Adipocyte (in vitro differentiated cells): ENCODE data around the gene RNF6.

Experiments
- DNase-seq: peaks from one replicate; pipeline ENCODE4 v3.0.0-alpha.2; 2015; ENCODE audit warnings: low read depth
- H3K27me3 ChIP-seq: replicated peaks from 2 replicates; pipeline ENCODE4 v1.7.0; 2013; ENCODE audit warnings: mild to moderate bottlenecking, low read length, moderate library complexity; ENCODE audit not compliant: control insufficient read depth, insufficient read depth
- H3K36me3 ChIP-seq: 2 replicates; pipeline ENCODE4 v1.7.0; 2013; ENCODE audit warnings: low read length, mild to moderate bottlenecking, moderate library complexity; ENCODE audit not compliant: control insufficient read depth, insufficient read depth, severe bottlenecking
- H3K4me1 ChIP-seq: 2 replicates; pipeline ENCODE4 v1.7.0; 2013; ENCODE audit warnings: mild to moderate bottlenecking, low read length, moderate library complexity; ENCODE audit not compliant: control insufficient read depth, insufficient read depth
- H3K4me3 ChIP-seq: 2 replicates; pipeline ENCODE4 v1.7.0; 2013; ENCODE audit warnings: mild to moderate bottlenecking, low read length, moderate library complexity
- H3K9ac ChIP-seq: 2 replicates; pipeline ENCODE4 v1.7.0; 2013; ENCODE audit warnings: mild to moderate bottlenecking, low read length, moderate library complexity
- H3K9me3 ChIP-seq: 2 replicates; pipeline ENCODE4 v1.7.0; 2013; ENCODE audit warnings: mild to moderate bottlenecking, low read length, moderate library complexity; ENCODE audit not compliant: control insufficient read depth

Gene RNF6

DNA sequence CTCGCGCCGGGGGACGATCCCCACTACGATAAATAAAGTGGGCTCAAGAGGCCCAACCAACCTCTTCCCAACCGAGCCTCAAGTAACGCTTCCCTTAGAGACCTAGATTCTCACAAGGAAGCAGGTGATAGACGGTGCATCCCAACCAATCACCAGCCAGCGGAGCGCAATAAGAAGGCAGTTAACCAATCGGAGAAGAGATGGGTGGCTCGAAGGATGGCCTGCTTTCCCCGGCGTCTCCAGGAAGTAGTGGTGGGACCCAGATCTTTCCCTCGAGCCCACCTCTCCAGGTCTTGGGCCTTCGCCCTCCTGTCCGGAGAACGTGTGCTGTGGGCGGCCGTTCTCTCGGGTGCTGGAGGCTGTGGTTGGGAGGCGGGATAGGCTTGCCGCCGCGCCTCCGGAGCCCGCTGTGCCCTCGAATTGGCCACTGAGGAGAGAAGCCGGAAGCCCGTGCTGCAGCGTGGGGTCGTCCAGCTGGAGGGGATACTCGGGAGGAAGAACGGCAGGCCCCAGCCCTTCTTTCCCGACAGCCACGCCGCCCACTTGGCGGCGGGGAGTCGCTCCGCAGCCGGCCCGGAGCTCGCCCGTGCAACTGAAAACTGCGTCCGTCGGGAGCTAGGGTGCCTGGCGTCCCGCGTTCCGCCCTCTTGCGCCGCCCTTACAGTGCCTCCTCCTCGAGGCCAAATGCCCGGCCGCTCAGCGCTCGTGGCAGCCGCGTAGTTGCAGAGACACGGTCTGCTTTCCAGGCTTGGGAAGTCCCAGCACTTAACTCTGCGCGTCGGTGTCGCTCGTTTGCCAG is at the start of gene RNF6:
Gene RNF6 (minus strand): TSS at position 594 of the 799 bp plus-strand sequence. CDS start 2,665 bp downstream, outside the sequence.
- DNase-seq, result peak; percentile 99

DNA sequence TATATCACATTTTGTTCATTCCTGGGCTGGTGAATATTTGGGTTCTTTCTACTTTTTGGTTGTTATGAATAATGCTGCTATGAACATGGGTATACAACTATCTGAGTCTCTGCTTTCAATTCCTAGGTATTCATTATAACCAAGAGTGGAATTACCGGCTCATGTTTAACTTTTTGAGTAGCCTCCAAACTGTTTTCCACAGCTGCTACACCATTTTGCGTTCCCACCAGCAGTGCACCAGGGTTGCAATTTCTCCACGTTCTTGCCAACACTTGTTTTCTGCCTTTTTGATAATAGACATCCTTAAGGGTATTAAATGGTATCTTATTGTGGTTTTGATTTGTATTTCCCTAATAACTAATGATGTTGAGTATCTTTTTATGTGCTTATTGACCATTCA is 48.6 kb upstream of the RNF6 start:
- H3K9me3 ChIP-seq, result no peaks in the 10 kb centered on the region
- DNase-seq, result no peak

More for the DNA sequence above, at the start of gene RNF6:
- Histone ChIP-seq H3K9me3 (no peaks in the 10 kb centered on the region), H3K9ac (peak within 1 kb of the TSS; percentile 99), H3K36me3 (peaks cover 33% of the 10 kb centered on the region), H3K4me1 (peaks cover 33% of the 10 kb centered on the region), H3K27me3 (no peaks in the 10 kb centered on the region), H3K4me3 (peak within 1 kb of the TSS; percentile 97)

DNA sequence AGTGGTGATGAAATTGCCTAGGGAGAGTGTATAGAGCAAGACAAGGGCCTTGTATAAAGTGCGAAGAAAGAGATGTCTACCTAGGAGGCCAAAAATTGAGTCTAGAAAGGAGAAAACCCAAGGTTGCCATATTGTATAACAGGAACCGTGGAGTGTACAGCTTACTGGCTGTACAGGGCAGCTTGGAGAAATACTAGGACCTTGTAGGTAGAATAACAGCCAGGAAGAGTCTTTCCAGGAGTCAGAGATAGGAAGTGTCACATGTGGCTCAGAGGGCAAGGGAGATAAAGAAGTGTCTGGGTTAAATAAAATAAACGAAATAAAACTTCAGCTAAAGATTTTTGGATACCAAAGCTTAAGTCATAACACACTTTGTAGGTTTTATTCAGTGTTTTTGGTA is 44.2 kb upstream of the RNF6 start:
- H3K36me3 ChIP-seq, result no peaks in the 10 kb centered on the region
- DNase-seq, result no peak
- no peaks in the 10 kb centered on the region for H3K4me1 ChIP-seq
- H3K27me3 ChIP-seq, result no peaks in the 10 kb centered on the region
- H3K9me3 ChIP-seq, result no peaks in the 10 kb centered on the region
- H3K9ac ChIP-seq, result no peak overlapping the region
- no peak overlapping the region for H3K4me3 ChIP-seq

More for the DNA sequence above, 48.6 kb upstream of the RNF6 start:
- Histone ChIP-seq H3K36me3 (no peaks in the 10 kb centered on the region), H3K27me3 (no peaks in the 10 kb centered on the region), H3K4me1 (no peaks in the 10 kb centered on the region), H3K4me3 (no peak overlapping the region), H3K9ac (no peak overlapping the region)

DNA sequence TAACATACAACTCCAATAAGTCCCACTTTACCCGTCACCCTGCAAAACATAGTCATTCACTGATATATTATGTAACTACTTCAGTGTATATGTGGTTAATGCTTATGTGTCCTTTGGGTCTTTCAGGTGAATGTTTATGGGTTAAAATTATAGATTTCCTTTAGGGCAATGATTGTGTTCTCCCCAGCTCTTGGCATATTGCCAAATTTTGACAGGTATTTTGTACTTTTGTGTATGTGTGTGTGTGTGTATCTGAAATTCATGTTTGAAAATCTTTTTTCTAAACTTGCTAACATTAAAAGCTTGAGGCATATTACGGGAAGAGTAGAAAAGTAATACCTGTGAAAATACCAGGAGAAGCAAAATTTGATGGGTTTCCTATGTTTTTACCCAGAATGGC is 40.0 kb upstream of the RNF6 start:
- Histone ChIP-seq H3K4me1 (no peaks in the 10 kb centered on the region), H3K9ac (no peak overlapping the region), H3K27me3 (no peaks in the 10 kb centered on the region), H3K4me3 (no peak overlapping the region), H3K9me3 (no peaks in the 10 kb centered on the region), H3K36me3 (no peaks in the 10 kb centered on the region)
- DNase-seq, result no peak

DNA sequence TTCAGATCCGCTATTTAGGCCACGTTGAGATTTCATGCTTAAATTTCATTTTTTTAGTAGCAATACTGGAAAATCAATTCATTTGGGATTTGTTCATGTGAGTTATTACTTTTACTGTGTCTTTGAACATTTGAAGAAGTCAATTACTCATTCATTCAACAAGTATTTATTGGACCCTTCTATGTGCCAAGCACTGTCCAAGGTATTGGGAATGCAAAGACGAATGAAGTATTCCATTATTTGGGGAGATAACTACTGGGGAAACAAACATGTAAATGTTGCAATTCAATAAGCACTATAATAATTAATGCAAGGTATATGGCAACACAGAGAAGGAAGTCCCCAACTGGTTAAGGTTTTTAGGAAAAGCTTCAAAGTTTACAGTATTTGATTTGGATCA is 37.5 kb upstream of the RNF6 start:
- DNase-seq, result no peak
- peaks cover 16% of the 10 kb centered on the region for H3K4me1 ChIP-seq
- no peaks in the 10 kb centered on the region for H3K9me3 ChIP-seq
- H3K27me3 ChIP-seq, result no peaks in the 10 kb centered on the region
- no peak overlapping the region for H3K9ac ChIP-seq
- H3K36me3 ChIP-seq, result no peaks in the 10 kb centered on the region
- no peak overlapping the region for H3K4me3 ChIP-seq

DNA sequence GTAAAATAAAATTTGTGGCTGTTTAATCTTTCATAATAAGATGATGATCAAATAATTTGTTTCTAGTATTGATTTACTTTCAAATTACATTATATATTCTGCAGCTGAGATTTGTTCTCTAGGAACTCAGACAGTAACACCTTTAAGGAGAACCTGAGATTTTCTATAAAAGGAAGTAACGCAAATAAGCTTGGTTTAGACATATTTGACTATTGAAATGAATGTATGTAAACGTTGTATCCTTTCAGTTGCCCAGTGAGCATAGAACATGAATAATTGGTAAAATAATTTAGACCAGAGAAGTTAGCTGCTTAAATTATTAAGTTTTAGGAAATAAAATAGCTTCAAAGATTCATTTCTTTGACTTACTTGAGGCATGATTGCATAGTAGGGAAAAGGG is 34.9 kb upstream of the RNF6 start:
- no peak overlapping the region for H3K9ac ChIP-seq
- no peaks in the 10 kb centered on the region for H3K27me3 ChIP-seq
- no peak overlapping the region for H3K4me3 ChIP-seq
- no peaks in the 10 kb centered on the region for H3K9me3 ChIP-seq
- DNase-seq, result no peak
- H3K4me1 ChIP-seq, result peaks cover 16% of the 10 kb centered on the region
- no peaks in the 10 kb centered on the region for H3K36me3 ChIP-seq

DNA sequence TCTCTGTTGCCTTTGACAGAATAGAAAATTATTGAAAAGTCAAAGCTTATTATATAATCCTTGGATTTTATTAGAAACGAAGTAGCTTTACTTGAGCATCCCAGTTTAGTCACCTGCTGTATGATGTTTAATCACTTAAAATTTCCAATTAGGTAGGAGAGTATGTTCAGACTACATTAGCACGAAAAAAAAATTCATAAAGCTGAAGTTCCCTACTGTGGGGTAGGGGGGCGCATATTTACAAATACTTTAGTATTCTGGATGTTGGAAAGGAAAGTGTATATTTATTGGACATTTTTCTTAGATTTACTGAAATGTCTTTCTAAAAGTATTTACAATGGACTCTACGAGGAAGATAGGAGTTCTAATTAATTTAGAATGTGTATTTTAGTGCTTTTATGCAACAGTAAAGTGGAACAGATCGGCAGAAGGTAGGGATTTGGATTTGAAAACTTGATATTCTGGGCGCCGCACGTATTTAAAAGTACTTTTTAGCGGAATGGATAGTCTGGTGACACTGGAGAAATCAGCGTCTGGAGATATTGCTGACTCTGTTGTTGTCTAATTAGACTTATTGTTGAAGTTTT is 33.7 kb upstream of the RNF6 start:
- no peaks in the 10 kb centered on the region for H3K9me3 ChIP-seq
- peak overlapping the region; percentile 95 for H3K9ac ChIP-seq
- H3K4me1 ChIP-seq, result peaks cover 16% of the 10 kb centered on the region
- no peaks in the 10 kb centered on the region for H3K27me3 ChIP-seq
- DNase-seq, result peak; percentile 46
- peak overlapping the region; percentile 93 for H3K4me3 ChIP-seq
- H3K36me3 ChIP-seq, result no peaks in the 10 kb centered on the region

DNA sequence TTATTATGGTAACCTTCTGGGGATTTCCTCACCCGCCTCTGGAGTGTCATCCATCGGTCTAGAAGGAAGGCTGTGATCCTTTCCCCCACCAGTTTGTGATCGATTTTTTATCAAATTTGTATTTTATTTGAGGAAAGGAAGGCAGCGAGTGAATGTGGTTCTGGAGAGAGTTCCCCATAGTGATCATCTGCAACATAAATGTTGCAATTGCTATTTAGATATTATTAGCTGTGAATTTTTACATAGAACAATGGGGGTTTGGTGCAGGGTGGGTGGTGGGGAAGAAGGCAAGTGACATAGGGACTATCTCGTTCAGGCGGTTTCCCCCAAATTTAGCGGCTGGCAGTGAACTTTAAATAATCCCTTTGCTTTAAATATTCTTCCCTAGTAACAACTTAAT is 33.0 kb upstream of the RNF6 start:
- Histone ChIP-seq H3K9me3 (no peaks in the 10 kb centered on the region), H3K9ac (peak overlapping the region; percentile 95), H3K4me1 (peaks cover 16% of the 10 kb centered on the region), H3K36me3 (no peaks in the 10 kb centered on the region), H3K4me3 (peak overlapping the region; percentile 93), H3K27me3 (no peaks in the 10 kb centered on the region)
- DNase-seq, result no peak

DNA sequence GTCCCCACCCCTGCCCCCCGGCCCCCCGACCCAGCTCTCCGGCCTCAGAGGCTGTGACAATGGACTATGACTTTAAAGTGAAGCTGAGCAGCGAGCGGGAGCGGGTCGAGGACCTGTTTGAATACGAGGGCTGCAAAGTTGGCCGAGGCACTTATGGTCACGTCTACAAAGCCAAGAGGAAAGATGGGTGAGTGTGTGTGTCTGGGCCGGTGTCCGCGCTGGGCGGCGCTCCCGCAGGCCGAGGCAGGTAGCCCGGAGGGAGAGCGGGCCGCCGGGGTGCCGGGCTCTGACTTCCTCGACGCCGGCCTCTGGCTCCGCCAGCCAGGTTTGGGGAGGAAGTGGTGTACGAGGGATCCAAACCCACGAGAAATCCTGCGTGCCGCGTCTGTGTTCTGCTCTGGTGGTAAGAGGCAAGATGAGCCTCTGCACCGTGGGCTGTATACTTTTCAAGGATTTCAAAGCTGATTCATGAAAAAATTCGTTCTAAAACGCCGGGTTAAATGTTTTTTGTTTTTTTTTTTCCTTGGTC is 32.5 kb upstream of the RNF6 start:
- peak; percentile 77 for DNase-seq

DNA sequence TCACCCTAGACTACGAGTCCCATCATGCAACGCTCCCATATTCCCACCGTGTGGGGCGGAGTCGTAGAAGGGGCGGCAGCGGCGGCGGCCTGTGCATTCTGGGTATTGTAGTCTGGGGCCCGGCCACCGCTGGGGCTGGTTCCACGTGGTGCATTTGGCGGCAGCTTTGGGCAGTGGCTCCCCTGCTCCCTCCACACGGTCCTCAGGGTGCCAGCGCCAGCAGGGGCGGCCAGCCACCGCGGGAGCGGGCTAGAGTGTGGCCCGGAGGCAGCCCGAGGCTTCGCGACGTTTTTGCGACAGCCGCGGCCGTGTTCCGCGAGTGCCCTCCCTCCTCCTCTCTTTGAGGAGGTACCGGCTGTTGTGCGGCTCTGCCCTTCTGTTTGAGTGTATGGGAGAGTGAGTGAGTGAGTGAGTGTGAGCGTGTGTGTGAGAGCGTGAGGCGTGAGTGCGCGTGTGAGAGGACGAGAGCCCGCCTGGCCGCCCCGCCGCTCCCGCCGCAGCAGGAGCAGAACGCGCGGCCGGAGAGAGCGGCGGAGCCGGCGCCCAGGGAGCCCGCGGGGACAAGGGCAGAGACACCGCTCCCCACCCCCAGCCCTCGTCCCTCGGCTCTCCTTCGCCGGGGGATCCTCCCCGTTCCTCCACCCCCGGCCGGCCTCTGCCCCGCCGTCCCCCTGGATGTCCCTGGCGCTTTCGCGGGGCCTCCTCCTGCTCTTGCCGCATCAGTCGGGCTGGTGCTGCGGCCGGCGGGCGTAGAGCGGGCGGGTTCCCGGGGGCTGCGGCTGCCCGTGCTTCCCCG is 31.9 kb upstream of the RNF6 start, which contains the start of gene CDK8:
Gene CDK8 (plus strand): TSS at position 343 of the 796 bp plus-strand sequence. CDS start 513 bp downstream, outside the sequence.
- Histone ChIP-seq H3K4me3 (peak within 1 kb of the TSS; percentile 93), H3K36me3 (no peaks in the 10 kb centered on the region), H3K27me3 (no peaks in the 10 kb centered on the region), H3K9me3 (no peaks in the 10 kb centered on the region), H3K4me1 (peaks cover 16% of the 10 kb centered on the region), H3K9ac (peak within 1 kb of the TSS; percentile 95)
- DNase-seq, result peak; percentile 96

More for the DNA sequence above, 32.5 kb upstream of the RNF6 start:
- Histone ChIP-seq H3K27me3 (no peaks in the 10 kb centered on the region), H3K9ac (peak overlapping the region; percentile 95), H3K9me3 (no peaks in the 10 kb centered on the region), H3K36me3 (no peaks in the 10 kb centered on the region), H3K4me1 (peaks cover 16% of the 10 kb centered on the region), H3K4me3 (peak overlapping the region; percentile 93)
